SK-N-MC (cell line): ENCODE data around the gene KANK3.

ENCODE experiments used
- EZH2 ChIP-seq: fragments of 200-600 bp; sonication (generic); IDR thresholded peaks from one replicate; pipeline ENCODE4 v1.6.1; 2017; ENCODE audit warnings: antibody characterized with exemption
- FOXP2 ChIP-seq: optimal IDR thresholded peaks from 2 replicates; pipeline ENCODE3; 2011; ENCODE audit warnings: mild to moderate bottlenecking, moderate library complexity; ENCODE audit not compliant: insufficient read depth; ENCODE audit errors: extremely low read length, control extremely low read depth
- POLR2AphosphoS5 ChIP-seq: IDR thresholded peaks from 2 replicates; pipeline ENCODE4 v1.6.1; 2012; ENCODE audit warnings: mild to moderate bottlenecking, low read depth, low read length, borderline replicate concordance

DNA sequence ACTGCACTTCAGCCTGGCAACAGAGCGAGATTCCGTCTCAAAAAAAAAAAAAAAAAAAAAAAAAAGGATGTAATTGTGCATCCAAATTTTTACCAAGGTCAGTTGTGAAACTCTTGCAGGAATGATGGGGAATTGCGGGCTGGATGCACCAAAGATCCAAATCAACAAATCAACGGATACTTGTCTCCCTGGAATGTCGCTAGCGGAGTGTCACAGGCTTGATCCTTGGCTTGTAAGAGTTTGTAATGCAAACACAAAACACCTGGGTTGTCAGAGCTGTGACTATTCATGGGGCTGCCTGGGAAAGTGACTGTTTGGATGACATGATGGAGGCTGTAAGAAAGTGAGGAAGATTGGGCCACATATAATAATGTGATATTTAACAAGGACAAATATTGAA, 4.2 kb downstream of the KANK3 start:
- TF ChIP-seq EZH2 (no peak), FOXP2 (no peak), POLR2AphosphoS5 (no peak)
